Testis (tissue), 2 donors: ENCODE measurements around the gene CMKLR1.

Experiments used
- CTCF ChIP-seq, 3 experiments: fragments of 450-650 bp in 2 of 3; fragments of 200-600 bp in 1 of 3; sonication (generic) in 1 of 3; IDR thresholded peaks; one replicate each; pipeline ENCODE4 v1.5.1; 2016 to 2019; ENCODE audit warnings: antibody characterized with exemption in 3 of 3, mild to moderate bottlenecking in 2 of 3, moderate library complexity in 1 of 3
- POLR2A ChIP-seq: fragments of 450-650 bp; IDR thresholded peaks from one replicate; pipeline ENCODE4 v1.6.1; 2017; ENCODE audit warnings: antibody characterized with exemption, mild to moderate bottlenecking, moderate library complexity

- TF ChIP-seq CTCF (IDR thresholded peaks at IDR 0.05) (no peak), POLR2A (no peak)
Measured at GRCh38 chr12:108313241-108313605, 25.9 kb downstream of the CMKLR1 start.
